Astrocyte (in vitro differentiated cells and primary cell): ENCODE measurements around the gene SRSF9. TPM values are rescaled to one million over a fixed set of nuclear protein-coding genes. Genes with fewer than 3 reads are reported as not detected.

Experiments
- DNase-seq: peaks from one replicate; pipeline ENCODE4 v3.0.0-alpha.2; 2010; ENCODE audit warnings: low read depth
- FAIRE-seq: peaks from 2 replicates; lab custom pipeline; 2011; peaks lifted over from hg19 to GRCh38; lab: Jason Lieb, UNC
- H2AFZ ChIP-seq: 2 replicates; pipeline ENCODE4 v1.6.0; 2012; ENCODE audit warnings: low read depth, low read length, inconsistent platforms
- H3K27ac ChIP-seq: 2 replicates; pipeline ENCODE4 v1.5.1; 2011; ENCODE audit warnings: low read depth, low read length, inconsistent platforms
- H3K27me3 ChIP-seq: 2 replicates; pipeline ENCODE4 v1.6.0; 2011; ENCODE audit warnings: low read length, inconsistent platforms; ENCODE audit not compliant: insufficient read depth
- H3K36me3 ChIP-seq: 2 replicates; pipeline ENCODE4 v1.5.1; 2011; ENCODE audit warnings: low read length, inconsistent platforms; ENCODE audit not compliant: insufficient read depth
- H3K4me1 ChIP-seq: 2 replicates; pipeline ENCODE4 v1.5.1; 2011; ENCODE audit warnings: low read length, inconsistent platforms; ENCODE audit not compliant: insufficient read depth
- H3K4me2 ChIP-seq: 2 replicates; pipeline ENCODE4 v1.6.0; 2012; ENCODE audit warnings: low read length, inconsistent platforms
- H3K4me3 ChIP-seq: 2 replicates; pipeline ENCODE4 v1.5.1; 2011; ENCODE audit warnings: low read depth, mild to moderate bottlenecking, low read length, inconsistent platforms; ENCODE audit not compliant: insufficient read depth
- H3K79me2 ChIP-seq: 2 replicates; pipeline ENCODE4 v1.6.0; 2012; ENCODE audit warnings: mild to moderate bottlenecking, low read length, inconsistent platforms; ENCODE audit not compliant: insufficient read depth
- H3K9ac ChIP-seq: 2 replicates; pipeline ENCODE4 v1.6.0; 2012; ENCODE audit warnings: mild to moderate bottlenecking, low read length, inconsistent platforms
- H3K9me3 ChIP-seq: 2 replicates; pipeline ENCODE4 v1.5.1; 2012; ENCODE audit warnings: low read depth, mild to moderate bottlenecking, low read length, inconsistent platforms; ENCODE audit not compliant: insufficient read depth
- H4K20me1 ChIP-seq: 2 replicates; pipeline ENCODE4 v1.6.0; 2012; ENCODE audit warnings: low read length, inconsistent platforms; ENCODE audit not compliant: insufficient read depth
- H3K27ac Mint-ChIP-seq: one replicate; pipeline ENCODE4 v1.8.0; 2021; ENCODE audit warnings: mild to moderate bottlenecking, mixed read lengths; ENCODE audit not compliant: unreplicated experiment
- H3K27me3 Mint-ChIP-seq: one replicate; pipeline ENCODE4 v1.8.0; 2021; ENCODE audit warnings: low read depth, mixed read lengths; ENCODE audit not compliant: unreplicated experiment
- H3K36me3 Mint-ChIP-seq: one replicate; pipeline ENCODE4 v1.8.0; 2021; ENCODE audit warnings: low read depth, mixed read lengths; ENCODE audit not compliant: unreplicated experiment
- H3K4me1 Mint-ChIP-seq: one replicate; pipeline ENCODE4 v1.8.0; 2021; ENCODE audit warnings: low read depth, mixed read lengths; ENCODE audit not compliant: unreplicated experiment
- H3K4me3 Mint-ChIP-seq: one replicate; pipeline ENCODE4 v1.8.0; 2021; ENCODE audit warnings: mild to moderate bottlenecking, moderate library complexity, mixed read lengths; ENCODE audit not compliant: unreplicated experiment
- H3K9me3 Mint-ChIP-seq: one replicate; pipeline ENCODE4 v1.8.0; 2021; ENCODE audit warnings: mild to moderate bottlenecking, mixed read lengths; ENCODE audit not compliant: unreplicated experiment
- EZH2 ChIP-seq: IDR thresholded peaks from 2 replicates; pipeline ENCODE4 v1.6.1; 2012; ENCODE audit warnings: mild to moderate bottlenecking, low read length, inconsistent platforms; ENCODE audit not compliant: insufficient read depth
- total RNA-seq: library from RNA; stranded (reverse); gene quantifications from 2 replicates; pipeline ENCODE4 v1.2.1, GENCODE V29; 2021
- TF ChIP-seq, protein P1 (sequence below): IDR thresholded peaks from 2 replicates; pipeline ENCODE4 v1.5.1; 2011; ENCODE audit warnings: low read depth, mild to moderate bottlenecking, inconsistent platforms, low read length, moderate library complexity; ENCODE audit not compliant: insufficient read depth

Gene SRSF9
- total RNA-seq, 1 donor from 2014 or later: 223 TPM

DNA sequence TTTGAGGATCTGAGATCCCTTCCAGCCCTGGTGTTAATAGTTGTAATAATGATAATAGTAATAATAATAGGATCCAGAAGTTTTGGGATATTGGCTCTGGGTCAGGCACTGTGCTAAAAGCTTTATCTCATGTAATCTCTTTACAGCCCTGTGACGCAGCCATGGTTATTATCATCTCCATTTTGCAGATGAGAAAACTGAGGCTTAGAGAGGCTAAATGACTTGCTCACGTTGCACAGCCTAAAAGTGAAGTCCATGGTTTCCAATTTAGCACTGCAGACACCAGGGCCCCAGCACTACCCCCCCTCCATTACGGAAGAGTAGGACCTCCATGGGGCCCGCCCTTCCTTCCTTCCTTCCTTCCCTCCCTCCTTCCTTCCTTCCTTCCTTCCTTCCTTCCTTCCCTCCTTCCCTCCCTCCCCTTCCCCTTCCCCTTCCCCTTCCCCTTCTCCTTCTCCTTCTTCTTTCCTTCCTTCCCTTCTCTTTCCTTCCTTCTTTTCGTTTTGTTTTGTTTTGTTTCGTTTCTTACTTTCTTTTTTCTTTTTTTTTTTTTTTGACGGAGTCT, 46.6 kb downstream of the SRSF9 start:
- no peak overlapping the region for H3K27ac ChIP-seq
- no peak overlapping the region for H3K4me3 Mint-ChIP-seq
- H3K36me3 Mint-ChIP-seq: no peaks in the 10 kb centered on the region
- H3K9me3 Mint-ChIP-seq: no peaks in the 10 kb centered on the region
- H3K27ac Mint-ChIP-seq: no peak overlapping the region
- no peak overlapping the region for H3K9ac ChIP-seq
- no peak overlapping the region for H3K4me2 ChIP-seq
- no peak for DNase-seq
- no peaks in the 10 kb centered on the region for H3K79me2 ChIP-seq
- H3K36me3 ChIP-seq: no peaks in the 10 kb centered on the region
- FAIRE-seq: no peak
- H3K9me3 ChIP-seq: no peaks in the 10 kb centered on the region
- H3K27me3 ChIP-seq: no peaks in the 10 kb centered on the region
- no peak overlapping the region for H2AFZ ChIP-seq
- no peak for TF ChIP-seq EZH2
- TF ChIP-seq, protein P1, sequence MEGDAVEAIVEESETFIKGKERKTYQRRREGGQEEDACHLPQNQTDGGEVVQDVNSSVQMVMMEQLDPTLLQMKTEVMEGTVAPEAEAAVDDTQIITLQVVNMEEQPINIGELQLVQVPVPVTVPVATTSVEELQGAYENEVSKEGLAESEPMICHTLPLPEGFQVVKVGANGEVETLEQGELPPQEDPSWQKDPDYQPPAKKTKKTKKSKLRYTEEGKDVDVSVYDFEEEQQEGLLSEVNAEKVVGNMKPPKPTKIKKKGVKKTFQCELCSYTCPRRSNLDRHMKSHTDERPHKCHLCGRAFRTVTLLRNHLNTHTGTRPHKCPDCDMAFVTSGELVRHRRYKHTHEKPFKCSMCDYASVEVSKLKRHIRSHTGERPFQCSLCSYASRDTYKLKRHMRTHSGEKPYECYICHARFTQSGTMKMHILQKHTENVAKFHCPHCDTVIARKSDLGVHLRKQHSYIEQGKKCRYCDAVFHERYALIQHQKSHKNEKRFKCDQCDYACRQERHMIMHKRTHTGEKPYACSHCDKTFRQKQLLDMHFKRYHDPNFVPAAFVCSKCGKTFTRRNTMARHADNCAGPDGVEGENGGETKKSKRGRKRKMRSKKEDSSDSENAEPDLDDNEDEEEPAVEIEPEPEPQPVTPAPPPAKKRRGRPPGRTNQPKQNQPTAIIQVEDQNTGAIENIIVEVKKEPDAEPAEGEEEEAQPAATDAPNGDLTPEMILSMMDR: no peak
- peaks cover 4% of the 10 kb centered on the region for H3K27me3 Mint-ChIP-seq
- no peaks in the 10 kb centered on the region for H3K4me1 Mint-ChIP-seq
- no peaks in the 10 kb centered on the region for H3K4me1 ChIP-seq
- H3K4me3 ChIP-seq: no peak overlapping the region
- H4K20me1 ChIP-seq: no peaks in the 10 kb centered on the region

DNA sequence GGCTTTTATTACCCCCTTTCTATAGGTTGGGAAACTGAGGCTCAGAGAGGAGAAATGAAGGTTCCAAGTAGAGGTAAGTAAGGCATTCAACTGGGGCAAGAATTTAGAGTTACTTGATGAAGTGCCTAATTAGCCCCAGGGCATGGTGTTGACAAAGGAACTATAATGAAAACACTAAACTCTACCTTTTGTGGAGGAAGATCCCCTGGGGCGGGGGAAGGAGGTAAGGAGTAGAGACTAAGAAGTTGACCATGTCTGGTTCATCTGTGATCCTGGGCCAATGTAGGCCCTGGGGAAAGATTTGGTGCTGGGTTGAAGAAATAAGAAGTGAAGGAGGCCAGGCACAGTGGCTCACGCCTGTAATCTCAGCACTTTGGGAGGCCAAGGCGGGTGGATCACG, 47.8 kb downstream of the SRSF9 start:
- no peaks in the 10 kb centered on the region for H3K27me3 ChIP-seq
- no peak overlapping the region for H3K27ac ChIP-seq
- Mint-ChIP-seq H3K9me3 (no peaks in the 10 kb centered on the region), H3K27ac (no peak overlapping the region), H3K36me3 (no peaks in the 10 kb centered on the region), H3K4me3 (no peak overlapping the region), H3K27me3 (peaks cover 7% of the 10 kb centered on the region), H3K4me1 (no peaks in the 10 kb centered on the region)
- H3K4me2 ChIP-seq: no peak overlapping the region
- H3K36me3 ChIP-seq: no peaks in the 10 kb centered on the region
- DNase-seq: no peak
- H3K4me3 ChIP-seq: no peak overlapping the region
- no peaks in the 10 kb centered on the region for H3K9me3 ChIP-seq
- H2AFZ ChIP-seq: no peak overlapping the region
- no peaks in the 10 kb centered on the region for H4K20me1 ChIP-seq
- H3K4me1 ChIP-seq: no peaks in the 10 kb centered on the region
- H3K9ac ChIP-seq: no peak overlapping the region
- no peak for TF ChIP-seq EZH2
- TF ChIP-seq, protein P1: no peak
- FAIRE-seq: no peak
- no peaks in the 10 kb centered on the region for H3K79me2 ChIP-seq

DNA sequence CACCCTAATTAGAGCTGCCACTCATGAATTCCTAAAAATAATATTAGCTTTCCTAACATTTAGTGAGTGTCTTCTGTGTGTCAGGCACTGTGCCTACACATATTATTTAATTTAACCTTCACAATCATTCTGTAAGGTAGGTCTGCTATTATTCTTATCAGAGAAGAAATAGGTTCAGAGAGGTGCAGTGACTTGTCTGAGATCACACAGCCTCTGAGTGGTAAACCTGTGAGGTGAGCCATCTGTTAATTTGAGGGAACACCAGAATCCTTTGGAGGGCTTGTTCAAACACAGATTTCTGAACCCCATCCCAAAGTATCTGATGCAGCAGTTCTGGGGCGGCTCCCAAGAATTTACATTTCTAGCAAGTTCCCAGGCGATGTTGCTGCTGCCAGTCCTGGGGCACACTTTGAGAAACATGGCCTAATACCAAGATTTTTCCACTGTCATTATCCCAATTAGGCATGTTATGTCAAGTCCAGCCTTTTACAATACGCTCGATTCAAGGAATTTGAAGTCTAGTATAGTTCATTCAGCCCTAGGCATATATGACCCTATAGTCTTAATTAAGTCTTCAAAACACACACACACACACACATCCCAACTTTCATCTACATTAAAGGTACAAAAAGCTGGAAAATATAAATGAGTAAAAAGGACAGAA, 51.5 kb downstream of the SRSF9 start:
- FAIRE-seq (no peak), DNase-seq (no peak)
- Mint-ChIP-seq H3K36me3 (no peaks in the 10 kb centered on the region), H3K4me3 (no peak overlapping the region), H3K4me1 (peaks cover 1% of the 10 kb centered on the region), H3K27ac (no peak overlapping the region), H3K27me3 (peaks cover 10% of the 10 kb centered on the region), H3K9me3 (no peaks in the 10 kb centered on the region)
- H3K27me3 ChIP-seq: no peaks in the 10 kb centered on the region
- TF ChIP-seq, protein P1: no peak
- TF ChIP-seq EZH2: no peak
- no peak overlapping the region for H2AFZ ChIP-seq
- H3K4me1 ChIP-seq: no peaks in the 10 kb centered on the region
- H3K9me3 ChIP-seq: no peaks in the 10 kb centered on the region
- H3K36me3 ChIP-seq: no peaks in the 10 kb centered on the region
- no peak overlapping the region for H3K4me2 ChIP-seq
- no peak overlapping the region for H3K27ac ChIP-seq
- H3K4me3 ChIP-seq: no peak overlapping the region
- no peak overlapping the region for H3K9ac ChIP-seq
- no peaks in the 10 kb centered on the region for H3K79me2 ChIP-seq
- no peaks in the 10 kb centered on the region for H4K20me1 ChIP-seq
